ENCODE measurements around the gene PARK7. TPM values are rescaled to one million over a fixed set of nuclear protein-coding genes. Genes with fewer than 3 reads are reported as not detected.

PARK7 gene
- total and polyA plus RNA-seq, 2 experiments from 2014 or later: 199 to 603 TPM

DNA sequence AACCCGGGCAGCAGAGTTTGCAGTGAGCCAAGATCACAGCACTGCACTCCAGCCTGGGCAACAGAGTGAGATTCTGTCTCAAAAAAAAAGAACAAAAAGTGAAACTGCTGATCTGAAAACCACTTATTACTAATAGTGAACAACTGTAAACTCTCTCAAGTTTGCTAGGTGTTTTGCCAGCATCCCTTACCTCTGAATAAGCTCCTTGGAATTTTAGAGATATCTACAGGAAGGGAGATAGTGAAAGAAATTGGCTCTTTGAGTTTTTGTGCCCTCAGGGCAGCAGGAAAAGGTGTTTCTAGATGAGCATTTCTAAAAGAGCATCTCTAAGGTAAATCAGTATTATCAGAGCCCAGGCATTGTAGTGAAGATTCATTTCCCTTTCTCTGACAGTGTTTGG lies 27.1 kb downstream of the PARK7 start:
- Histone ChIP-seq H3K27ac (peak overlapping the region; percentile 64), H3K9me3 (ENCODE audit: low read depth) (no peaks in the 10 kb centered on the region), H3K4me1 (ENCODE audit: low read depth) (peaks cover 13% of the 10 kb centered on the region), H3K27me3 (no peaks in the 10 kb centered on the region), H3K36me3 (peaks cover 8% of the 10 kb centered on the region), H3K4me3 (no peak overlapping the region)
- TF ChIP-seq, protein P1, sequence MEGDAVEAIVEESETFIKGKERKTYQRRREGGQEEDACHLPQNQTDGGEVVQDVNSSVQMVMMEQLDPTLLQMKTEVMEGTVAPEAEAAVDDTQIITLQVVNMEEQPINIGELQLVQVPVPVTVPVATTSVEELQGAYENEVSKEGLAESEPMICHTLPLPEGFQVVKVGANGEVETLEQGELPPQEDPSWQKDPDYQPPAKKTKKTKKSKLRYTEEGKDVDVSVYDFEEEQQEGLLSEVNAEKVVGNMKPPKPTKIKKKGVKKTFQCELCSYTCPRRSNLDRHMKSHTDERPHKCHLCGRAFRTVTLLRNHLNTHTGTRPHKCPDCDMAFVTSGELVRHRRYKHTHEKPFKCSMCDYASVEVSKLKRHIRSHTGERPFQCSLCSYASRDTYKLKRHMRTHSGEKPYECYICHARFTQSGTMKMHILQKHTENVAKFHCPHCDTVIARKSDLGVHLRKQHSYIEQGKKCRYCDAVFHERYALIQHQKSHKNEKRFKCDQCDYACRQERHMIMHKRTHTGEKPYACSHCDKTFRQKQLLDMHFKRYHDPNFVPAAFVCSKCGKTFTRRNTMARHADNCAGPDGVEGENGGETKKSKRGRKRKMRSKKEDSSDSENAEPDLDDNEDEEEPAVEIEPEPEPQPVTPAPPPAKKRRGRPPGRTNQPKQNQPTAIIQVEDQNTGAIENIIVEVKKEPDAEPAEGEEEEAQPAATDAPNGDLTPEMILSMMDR (IDR thresholded peaks at IDR 0.05; ENCODE audit: low read depth, low read length): no peak
- DNase-seq (ENCODE audit: low read depth in 1 of 2, low spot score in 1 of 2): no peak

DNA sequence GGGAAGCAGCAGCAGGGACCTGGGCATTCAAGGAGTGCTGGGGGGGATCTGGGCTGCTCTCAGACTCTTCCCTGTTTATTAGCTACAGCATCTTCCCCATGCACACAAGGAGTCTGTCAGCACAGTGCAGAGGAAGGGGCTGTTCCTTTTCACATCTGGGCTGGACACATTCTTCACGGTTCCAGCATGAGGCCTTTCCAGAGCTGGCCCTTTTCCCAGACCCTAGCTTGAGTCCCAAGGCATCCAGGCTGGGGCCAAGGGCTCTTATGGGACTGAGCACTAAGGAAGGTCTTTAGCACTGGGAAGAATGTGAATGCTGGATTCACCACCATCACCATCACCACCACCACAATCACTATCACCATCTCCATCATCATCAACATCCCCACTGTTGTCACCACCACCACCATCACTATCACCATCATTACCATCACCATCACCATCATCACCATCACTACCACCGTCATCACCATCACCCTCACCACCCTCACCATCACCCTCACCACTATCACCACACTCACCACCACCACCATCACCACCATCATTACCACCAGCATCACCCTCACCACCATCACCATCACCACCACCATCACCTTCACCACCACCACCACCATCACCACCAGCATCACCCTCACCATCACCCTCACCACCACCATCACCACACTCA lies 28.4 kb downstream of the PARK7 start:
- peak in 1 of 2 donors; percentile 60 for DNase-seq (ENCODE audit: low read depth in 1 of 2, low spot score in 1 of 2)
- Histone ChIP-seq H3K4me1 (ENCODE audit: low read depth) (peaks cover 13% of the 10 kb centered on the region), H3K27me3 (no peaks in the 10 kb centered on the region), H3K27ac (no peak overlapping the region), H3K4me3 (no peak overlapping the region), H3K36me3 (peaks cover 5% of the 10 kb centered on the region), H3K9me3 (ENCODE audit: low read depth) (no peaks in the 10 kb centered on the region)
- TF ChIP-seq, protein P1 (IDR thresholded peaks at IDR 0.05; ENCODE audit: low read depth, low read length): no peak

DNA sequence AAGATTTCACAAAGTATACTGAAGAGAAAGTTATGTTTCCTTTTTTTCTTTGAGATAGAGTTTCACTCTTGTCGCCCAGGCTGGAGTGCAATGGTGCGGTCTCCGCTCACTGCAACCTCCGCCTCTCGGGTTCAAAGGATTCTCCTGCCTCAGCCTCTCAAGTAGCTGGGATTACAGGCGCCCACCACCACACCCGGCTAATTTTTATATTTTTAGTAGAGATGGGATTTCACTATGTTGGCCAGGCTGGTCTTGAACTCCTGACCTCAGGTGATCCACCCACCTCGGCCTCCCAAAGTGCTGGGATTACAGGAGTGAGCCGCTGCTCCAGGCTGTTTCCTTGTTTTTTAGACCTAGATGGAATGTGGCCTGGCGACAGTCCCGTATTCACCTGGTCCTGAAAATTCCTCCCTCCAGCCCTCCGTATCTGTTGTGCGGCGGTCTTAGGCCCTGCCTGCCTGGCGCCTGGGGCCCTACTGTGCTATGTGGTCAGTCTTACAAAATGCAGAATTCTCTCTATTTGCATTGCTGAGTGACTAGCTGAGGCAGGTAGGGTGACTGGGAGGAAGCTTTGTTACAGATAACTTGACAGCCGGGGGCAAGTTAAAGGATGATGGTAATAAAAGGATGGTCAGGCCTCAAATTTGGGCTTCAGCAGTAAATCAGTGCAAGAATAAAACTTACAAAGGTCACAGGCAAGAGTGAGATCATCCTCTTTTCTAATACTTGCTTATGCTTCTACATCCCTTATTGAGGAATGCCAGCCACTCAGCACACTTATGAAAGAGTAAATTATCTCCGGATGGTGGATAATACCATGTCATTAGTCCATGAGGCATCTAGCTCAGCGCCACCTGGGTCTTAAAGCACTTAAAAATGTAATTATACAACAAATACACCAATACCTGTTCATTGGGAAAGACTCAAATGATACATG lies 30.3 kb downstream of the PARK7 start:
- no peak overlapping the region for H3K4me3 ChIP-seq
- peaks cover 13% of the 10 kb centered on the region for H3K4me1 ChIP-seq (ENCODE audit: low read depth)
- H3K9me3 ChIP-seq (ENCODE audit: low read depth): no peaks in the 10 kb centered on the region
- DNase-seq (ENCODE audit: low read depth in 1 of 2, low spot score in 1 of 2): no peak
- no peaks in the 10 kb centered on the region for H3K27me3 ChIP-seq
- no peak overlapping the region for H3K27ac ChIP-seq
- no peaks in the 10 kb centered on the region for H3K36me3 ChIP-seq
- TF ChIP-seq, protein P1 (IDR thresholded peaks at IDR 0.05; ENCODE audit: low read depth, low read length): no peak

DNA sequence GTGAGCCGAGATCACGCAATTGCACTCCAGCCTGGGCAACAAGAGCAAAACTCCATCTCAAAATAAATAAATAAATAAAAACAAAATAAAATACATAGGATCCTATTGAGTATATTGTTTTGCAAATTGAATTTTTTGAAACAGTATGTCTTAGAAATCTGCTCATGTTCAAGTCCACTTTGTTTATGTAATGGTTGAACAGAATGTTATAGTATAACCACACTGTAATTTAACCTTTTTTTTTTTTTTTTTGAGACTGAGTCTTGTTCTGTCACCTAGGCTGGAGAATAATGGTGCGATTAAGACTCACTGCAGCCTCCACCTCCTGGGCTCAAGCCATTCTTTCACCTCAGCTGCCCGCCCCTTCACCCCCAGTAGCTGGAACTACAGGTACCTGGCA lies 31.4 kb downstream of the PARK7 start:
- Histone ChIP-seq H3K4me3 (no peak overlapping the region), H3K4me1 (ENCODE audit: low read depth) (peaks cover 13% of the 10 kb centered on the region), H3K27ac (no peak overlapping the region), H3K36me3 (no peaks in the 10 kb centered on the region), H3K27me3 (no peaks in the 10 kb centered on the region), H3K9me3 (ENCODE audit: low read depth) (no peaks in the 10 kb centered on the region)
- TF ChIP-seq, protein P1 (IDR thresholded peaks at IDR 0.05; ENCODE audit: low read depth, low read length): no peak
- DNase-seq (ENCODE audit: low read depth in 1 of 2, low spot score in 1 of 2): no peak

DNA sequence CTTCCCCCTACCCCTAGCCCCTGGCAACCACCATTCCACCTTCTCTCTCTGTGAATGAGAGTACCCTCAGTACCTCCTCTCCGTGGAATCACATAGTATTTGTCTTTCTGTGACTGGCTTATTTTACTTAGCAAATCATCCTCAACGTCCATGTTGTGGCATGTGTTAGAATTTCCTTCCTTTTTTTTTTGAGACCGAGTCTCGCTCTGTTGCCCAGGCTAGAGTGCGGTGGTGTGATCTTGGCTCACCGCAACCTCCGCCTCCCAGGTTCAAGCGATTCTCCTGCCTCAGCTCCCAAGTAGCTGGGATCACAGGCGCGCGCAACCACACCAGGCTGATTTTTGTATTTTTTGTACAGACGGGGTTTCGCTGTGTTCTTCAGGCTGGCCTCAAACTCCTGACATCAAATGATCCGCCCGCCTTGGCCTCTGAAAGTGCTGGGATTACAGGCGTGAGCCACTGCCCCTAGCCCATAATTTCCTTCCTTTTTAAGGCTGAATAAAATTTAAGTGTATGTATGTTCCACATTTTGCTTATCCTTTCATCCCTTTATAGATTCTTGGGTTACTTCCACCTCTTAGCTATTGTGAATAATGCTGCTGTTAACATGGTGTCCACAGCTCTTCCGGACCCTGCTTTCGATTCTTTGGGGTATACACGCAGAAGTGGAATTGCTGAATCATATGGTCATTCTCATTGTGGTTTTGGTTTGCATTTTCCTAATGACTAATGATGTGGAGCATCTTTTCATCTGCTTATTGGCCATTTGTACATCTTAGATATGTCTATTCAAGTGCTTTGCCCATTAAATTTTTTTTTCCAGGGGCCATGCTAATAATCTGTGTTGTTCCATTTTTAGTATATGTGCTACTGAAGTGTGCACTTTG lies 32.3 kb downstream of the PARK7 start:
- Histone ChIP-seq H3K27ac (no peak overlapping the region), H3K4me3 (no peak overlapping the region), H3K36me3 (no peaks in the 10 kb centered on the region), H3K9me3 (ENCODE audit: low read depth) (no peaks in the 10 kb centered on the region), H3K4me1 (ENCODE audit: low read depth) (peaks cover 7% of the 10 kb centered on the region), H3K27me3 (no peaks in the 10 kb centered on the region)
- TF ChIP-seq, protein P1 (IDR thresholded peaks at IDR 0.05; ENCODE audit: low read depth, low read length): no peak
- DNase-seq (ENCODE audit: low read depth in 1 of 2, low spot score in 1 of 2): peak in 1 of 2 donors; percentile 66

All from cardiac muscle cell (in vitro differentiated cells and primary cell).